Muscle of arm (tissue), 12 donors: Measurements from ENCODE around the gene RNU2-63P. TPM values are rescaled to one million over a fixed set of nuclear protein-coding genes. Genes with fewer than 3 reads are reported as not detected.
"Not testable (repeated sequence)": the region's sequence is repeated elsewhere in the genome, so short reads cannot be mapped to it uniquely, and the experiment has no call there.

ENCODE experiments used
- DNase-seq: peaks from one replicate; pipeline ENCODE4 v3.0.0-alpha.2; 2013
- polyA plus RNA-seq, 12 donors: library from polyadenylated mRNA; unstranded; fragments of 120-200 nt; gene quantifications; one replicate each; pipeline ENCODE4 v1.2.1, GENCODE V29; 2013; ENCODE audit not compliant: insufficient read length in 12 of 12

Gene RNU2-63P
- polyA plus RNA-seq, 12 donors: not detected

DNA sequence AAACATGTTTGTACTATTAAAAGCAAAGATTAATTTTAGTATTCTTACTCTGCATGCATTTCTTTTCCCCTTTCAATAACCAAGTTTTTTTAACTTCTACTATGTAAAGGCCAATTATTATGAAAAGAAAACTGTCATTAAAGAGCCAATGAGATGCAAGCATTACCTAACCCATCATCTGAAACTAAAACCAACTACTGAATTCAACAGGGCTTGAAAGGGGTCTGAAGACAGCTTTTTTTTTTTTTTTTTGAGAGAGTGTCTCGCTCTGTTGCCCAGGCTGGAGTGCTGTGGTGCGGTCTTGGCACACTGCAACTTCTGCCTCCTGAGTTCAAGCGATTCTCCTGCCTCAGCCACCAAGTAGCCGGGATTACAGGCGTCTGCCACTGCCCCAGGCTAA lies 30.4 kb downstream of the RNU2-63P start:
- DNase-seq: not testable (repeated sequence)

DNA sequence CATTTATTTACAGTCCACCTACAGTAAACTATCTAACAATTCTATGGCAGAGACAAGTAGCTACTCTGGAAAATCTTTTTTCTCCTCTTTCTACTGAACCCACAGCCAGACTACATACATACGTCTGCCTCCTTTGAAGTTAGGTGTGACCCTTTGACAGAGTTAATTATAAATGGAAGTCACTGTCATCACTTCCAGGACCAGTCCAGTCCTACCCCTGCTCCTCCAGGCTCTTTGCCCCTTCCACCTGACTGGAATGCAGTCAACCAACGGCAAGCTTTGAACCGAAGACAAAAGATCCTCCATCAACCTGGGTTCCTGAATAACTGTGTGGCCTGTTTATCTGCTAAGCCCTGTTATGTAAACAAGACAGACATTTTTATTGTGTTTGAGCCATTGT lies 35.2 kb downstream of the RNU2-63P start:
- DNase-seq: not testable (repeated sequence)

DNA sequence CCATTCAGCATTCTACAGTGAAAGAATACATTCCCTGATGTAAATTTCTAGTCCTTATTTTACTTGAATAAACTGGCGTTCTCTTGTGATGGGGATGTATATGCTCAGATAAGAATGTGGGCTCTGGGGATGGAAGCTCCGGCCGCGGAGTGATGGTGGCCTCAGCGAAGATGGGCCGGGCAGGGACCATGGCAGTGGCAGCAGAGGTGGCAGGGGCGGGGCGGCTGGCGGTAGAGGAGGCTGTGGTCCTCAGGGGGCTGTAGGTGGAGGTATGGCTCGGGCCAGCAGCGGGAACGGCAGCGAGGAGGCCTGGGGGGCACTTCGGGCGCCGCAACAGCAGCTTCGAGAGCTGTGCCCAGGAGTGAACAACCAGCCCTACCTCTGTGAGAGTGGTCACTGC lies 44.0 kb downstream of the RNU2-63P start:
- DNase-seq: not testable (repeated sequence)

Other genes with a start within 250 kb of the RNU2-63P start
- gene RGPD2, start 190.8 kb downstream of the RNU2-63P start, polyA plus RNA-seq: 1 to 10 TPM in 7 of 12 donors, under 1 TPM in 2, not detected in 3; 0.40 to 4.0 (median 2.4) TPM
- 10 to 100 TPM in 11 of 12 donors, not detected in 1; 33.2 to 47.6 (median 40.3) TPM for gene KRCC1, start 39.2 kb upstream of the RNU2-63P start, polyA plus RNA-seq
- gene SMYD1, start 51.3 kb upstream of the RNU2-63P start, polyA plus RNA-seq: 100 to 1,000 TPM in 11 of 12 donors, 10 to 100 TPM in 1; 94.9 to 405 (median 332) TPM
- gene FABP1, start 111.5 kb upstream of the RNU2-63P start, polyA plus RNA-seq: 100 to 1,000 TPM in 1 of 12 donors, 10 to 100 TPM in 1, 1 to 10 TPM in 3, under 1 TPM in 5, not detected in 2; 0.26 to 380 (median 0.94) TPM
- gene THNSL2, start 153.8 kb upstream of the RNU2-63P start, polyA plus RNA-seq: 10 to 100 TPM in 10 of 12 donors, 1 to 10 TPM in 1, not detected in 1; 7.0 to 27.5 (median 21.9) TPM